GM18508 (cell line): ENCODE data around the gene TPSD1.
"Not testable (repeated sequence)": the region's sequence is repeated elsewhere in the genome, so short reads cannot be mapped to it uniquely, and the experiment has no call there.

Experiments
- ATAC-seq: cut with Tn5 transposase; IDR thresholded peaks from one replicate; pipeline ENCODE4 v1.9.1; 2021; ENCODE audit warnings: moderate number of reproducible peaks; ENCODE audit not compliant: insufficient read depth, unreplicated experiment

TPSD1 gene

GRCh38 chr16:1260101-1260680 lies 4.3 kb downstream of the TPSD1 start:
- no peak for ATAC-seq

DNA sequence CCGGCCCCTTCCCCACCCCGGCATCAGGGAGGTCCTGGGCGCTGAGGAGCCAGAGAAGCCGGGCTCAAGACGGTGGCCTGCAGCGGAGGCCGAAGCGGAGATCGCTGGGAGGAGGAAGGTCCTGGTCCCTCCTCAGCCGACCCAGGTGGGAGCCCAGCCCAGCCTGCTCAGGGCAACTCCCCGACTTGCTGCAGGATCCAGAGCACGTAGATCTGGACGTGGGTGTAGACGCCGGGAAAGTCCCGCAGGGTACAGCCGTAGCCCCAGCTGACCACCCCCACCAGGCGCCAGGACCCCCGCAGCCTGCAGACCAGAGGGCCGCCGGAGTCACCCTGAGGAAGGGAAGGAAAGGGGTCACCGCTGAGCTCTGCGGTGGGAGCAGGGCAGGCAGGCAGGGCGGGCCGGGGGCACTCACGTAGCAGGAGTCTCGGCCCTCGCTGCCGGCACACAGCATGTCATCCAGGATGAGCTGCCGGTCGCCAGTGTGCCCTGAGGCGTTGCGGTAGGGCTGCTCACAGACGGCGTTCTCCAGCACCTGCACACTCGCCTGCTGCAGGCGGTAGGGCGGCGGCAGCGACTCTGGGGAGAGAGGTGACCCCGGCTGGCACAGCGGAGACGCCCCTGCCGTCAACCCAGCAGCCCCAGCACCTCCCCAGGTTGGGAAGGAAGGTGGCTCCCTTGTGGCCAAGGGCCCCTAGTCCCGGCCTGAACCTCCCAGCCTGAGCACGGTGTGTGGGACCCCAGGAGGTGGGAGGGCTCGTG lies 5.4 kb downstream of the TPSD1 start:
- ATAC-seq: no peak

DNA sequence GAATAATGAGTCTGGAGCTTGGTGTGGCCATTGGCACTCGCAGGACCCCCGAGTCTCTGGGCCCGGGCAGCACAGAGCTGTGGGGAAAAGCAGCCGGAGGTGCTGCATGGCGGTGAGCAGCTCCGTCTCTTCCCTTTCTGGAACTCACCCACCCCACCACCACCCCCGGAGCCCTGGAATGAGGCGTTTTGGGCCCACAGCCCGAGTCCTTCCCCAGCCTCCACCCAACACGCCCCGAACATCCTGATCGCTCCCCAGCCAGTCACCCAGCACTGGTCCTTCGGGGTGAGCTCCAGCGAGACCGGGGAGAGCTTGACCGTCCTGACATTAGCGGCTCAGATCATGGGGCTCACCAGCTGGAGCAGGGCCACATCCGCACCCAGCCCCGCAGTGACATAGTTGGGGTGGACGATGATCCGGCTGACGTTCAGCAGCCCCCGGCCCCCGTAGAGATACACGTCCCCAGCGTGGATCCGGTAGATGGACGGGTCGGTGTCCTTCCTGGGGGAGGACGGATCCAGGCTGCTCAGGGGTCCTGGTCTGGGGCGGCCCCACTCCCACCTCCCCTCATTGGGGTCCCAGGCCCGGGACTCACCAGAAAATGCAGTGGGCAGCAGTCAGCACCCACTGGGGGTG lies 6.5 kb downstream of the TPSD1 start:
- no peak for ATAC-seq

DNA sequence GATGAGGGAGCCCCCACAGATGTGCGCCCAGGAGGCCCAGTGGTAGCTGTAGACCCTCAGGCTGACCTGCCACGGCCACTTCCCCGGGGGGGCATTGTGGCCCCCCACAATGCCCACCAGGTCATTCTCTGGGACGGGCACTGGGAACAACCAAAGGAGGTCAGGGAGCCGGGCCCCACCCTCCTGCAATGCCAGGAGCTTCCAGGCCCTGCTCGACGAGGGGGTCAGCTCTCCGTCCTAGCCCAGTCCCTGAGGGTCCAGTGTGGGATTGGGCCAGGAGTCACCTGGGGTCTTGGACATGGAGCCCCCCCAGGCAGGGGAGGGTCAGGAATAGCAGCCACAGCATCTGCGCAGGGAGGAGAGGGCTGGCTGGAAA lies 7.0 kb downstream of the TPSD1 start:
- no peak for ATAC-seq

GRCh38 chr16:1263591-1264344 lies 7.9 kb downstream of the TPSD1 start:
- ATAC-seq: no peak

DNA sequence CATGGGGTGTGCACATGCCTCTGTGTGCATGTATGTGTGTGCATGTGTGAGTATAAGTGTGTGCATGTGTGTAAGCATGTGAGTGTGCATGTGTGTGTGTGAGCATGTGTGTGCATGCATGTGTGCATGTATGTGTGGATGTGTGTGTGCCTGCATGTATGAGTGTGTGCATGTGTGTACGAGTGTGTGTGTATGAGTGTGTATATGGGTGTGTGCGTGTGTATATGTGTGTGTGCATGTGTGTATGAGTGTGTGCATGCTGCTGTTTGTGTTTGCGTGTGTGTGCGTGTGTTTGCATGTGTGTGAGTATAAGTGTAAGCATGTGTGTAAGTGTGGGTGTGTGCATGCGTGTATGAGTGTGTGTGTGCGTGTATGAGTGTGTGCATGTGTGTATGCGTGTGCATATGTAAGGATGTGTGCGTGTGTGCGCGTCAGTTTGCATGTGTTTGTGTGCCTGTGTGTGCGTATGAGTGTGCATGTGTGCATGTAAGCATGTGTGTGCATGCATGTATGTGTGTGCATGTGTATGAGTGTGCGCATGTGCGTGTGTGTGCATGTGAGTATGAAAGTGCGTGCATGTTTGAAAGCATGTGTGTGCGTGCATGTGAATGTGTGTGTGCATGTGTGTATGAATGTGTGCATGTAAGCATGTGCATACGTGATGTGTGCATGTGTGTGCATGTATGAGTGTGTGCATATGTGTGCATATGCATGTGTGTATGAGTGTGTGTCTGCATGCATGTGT lies 8.6 kb downstream of the TPSD1 start:
- no peak for ATAC-seq

- ATAC-seq: no peak
Measured at GRCh38 chr16:1265090-1265630, 9.3 kb downstream of the TPSD1 start.

DNA sequence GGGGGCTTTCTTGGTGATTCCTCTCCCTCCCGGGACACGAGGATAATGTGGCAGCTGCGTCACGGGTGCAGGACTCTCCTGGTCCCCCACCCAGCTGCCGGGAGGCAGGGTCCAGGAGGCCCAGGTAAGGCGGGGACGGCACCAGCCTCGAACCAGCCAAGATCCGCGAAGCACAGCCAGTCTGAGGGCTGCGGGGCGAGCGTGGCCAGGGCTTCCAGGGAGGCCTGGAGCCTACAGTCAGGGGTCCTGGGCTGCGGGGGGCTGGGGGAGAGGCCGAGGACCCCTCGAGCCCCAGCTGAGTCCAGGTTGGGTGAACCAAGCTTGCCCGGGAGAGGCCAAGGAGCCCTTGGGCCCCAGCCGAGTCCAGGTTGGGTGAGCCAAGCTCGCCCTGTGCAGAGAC lies 10.0 kb downstream of the TPSD1 start:
- no peak for ATAC-seq

GRCh38 chr16:1269418-1269817 lies 13.5 kb downstream of the TPSD1 start:
- ATAC-seq: not testable (repeated sequence)

DNA sequence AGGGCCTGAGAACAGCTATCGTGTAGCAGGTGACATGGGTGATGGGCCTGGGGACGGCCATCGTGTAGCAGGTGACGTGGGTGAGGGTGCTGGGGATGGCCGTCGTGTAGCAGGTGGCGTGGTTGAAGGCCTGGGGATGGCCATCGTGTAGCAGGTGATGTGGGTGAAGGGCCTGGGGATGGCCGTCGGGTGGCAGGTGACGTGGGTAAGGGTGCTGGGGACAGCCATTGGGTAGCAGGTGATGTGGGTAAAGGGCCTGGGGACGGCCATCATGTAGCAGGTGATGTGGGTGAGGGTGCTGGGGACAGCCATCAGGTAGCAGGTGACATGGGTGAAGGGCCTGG lies 15.5 kb downstream of the TPSD1 start:
- ATAC-seq: no peak

GRCh38 chr16:1271724-1272413 lies 16.0 kb downstream of the TPSD1 start:
- ATAC-seq: not testable (repeated sequence)

GRCh38 chr16:1272453-1273198 lies 16.8 kb downstream of the TPSD1 start:
- ATAC-seq: no peak

DNA sequence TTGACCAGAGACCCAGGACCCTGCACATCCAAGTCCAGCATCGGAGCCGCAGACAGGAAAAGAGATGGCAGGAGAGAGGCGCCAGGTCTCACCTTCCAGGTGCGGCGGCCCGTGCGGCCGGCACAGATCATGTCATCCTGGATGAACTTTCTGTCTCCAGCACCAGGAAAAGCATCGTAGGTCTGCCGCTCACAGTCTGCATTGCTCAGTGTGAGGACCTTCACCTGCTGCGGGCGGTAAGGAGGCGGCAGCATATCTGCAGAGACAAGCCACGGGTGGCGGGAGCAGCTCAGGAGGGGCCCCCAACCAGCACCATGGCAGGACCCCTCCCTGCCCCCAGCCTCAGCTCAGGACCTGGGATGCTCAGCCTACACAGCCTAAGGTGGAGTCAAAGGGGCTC lies 17.9 kb downstream of the TPSD1 start:
- ATAC-seq: no peak

DNA sequence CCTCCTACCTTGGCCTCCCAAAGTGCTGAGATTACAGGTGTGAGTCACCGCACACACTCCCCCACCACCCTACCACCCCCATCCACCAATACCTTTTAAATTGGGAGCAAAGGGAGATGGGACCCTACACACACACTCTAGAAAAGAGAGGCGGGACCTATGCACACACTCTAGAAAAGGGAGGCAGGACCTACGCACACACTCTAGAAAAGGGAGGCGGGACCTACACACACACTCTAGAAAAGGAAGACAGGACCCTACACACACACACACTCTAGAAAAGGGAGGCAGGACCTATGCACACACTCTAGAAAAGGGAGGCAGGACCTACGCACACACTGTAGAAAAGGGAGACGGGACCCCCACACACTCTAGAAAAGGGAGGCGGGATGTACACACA lies 18.9 kb downstream of the TPSD1 start:
- no peak for ATAC-seq

DNA sequence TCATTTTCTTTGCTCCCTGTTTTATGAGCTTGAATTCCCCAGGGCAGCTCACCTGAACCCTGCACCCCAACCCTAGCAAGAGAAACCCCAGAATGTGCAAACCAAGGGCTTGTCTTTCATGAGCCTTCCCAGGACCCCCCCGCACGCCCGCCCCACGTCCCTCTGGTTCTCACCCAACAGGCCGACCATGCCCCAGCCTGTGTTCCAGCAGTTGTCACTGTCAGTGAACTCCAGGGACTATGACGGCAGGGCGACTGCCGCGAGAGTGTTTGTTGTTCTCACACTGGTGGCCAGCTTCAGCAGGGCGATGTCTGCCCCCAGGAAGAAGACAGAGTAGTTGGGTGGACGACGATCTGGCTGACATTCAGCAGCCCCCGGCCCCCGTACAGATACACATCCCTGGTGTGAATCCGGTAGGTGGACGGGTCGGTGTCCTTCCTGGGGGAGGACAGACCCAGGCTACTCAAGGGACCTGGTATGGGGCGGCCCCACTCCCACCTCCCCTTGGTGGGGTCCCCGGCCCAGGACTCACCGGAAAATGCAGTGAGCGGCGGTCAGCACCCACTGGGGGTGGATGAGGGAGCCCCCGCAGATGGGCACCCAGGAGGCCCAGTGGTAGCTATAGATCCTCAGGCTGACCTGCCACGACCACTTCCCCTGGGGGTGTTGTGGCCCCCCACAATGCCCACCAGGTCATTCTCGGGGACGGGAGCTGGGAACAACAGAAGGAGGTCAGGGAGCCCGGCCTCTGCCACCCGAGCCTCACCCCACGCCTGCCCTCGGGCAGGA lies 20.1 kb downstream of the TPSD1 start:
- ATAC-seq: no peak

GRCh38 chr16:1276580-1276878 lies 20.7 kb downstream of the TPSD1 start:
- ATAC-seq: no peak

- no peak for ATAC-seq
Measured at GRCh38 chr16:1277151-1277598, 21.3 kb downstream of the TPSD1 start.

- no peak for ATAC-seq
Measured at GRCh38 chr16:1277617-1278282, 21.9 kb downstream of the TPSD1 start.
